Measurements from ENCODE around the gene DHX30. TPM values are rescaled to one million over a fixed set of nuclear protein-coding genes. Genes with fewer than 3 reads are reported as not detected.

Gene DHX30
- total and polyA plus RNA-seq, 2 experiments from 2014 or later, result 47.8 to 51.3 TPM

GRCh38 chr3:47874438-47874837 is 71.5 kb downstream of the DHX30 start:
- H4K20me1 ChIP-seq (ENCODE audit: insufficient read depth, poor library complexity, severe bottlenecking), result no peaks in the 10 kb centered on the region
- no peaks in the 10 kb centered on the region for H3K27me3 ChIP-seq
- no peaks in the 10 kb centered on the region for H3K9me2 ChIP-seq (replicated peaks; ENCODE audit: insufficient read depth)
- H3K36me3 ChIP-seq (replicated peaks; ENCODE audit: insufficient read depth, low read depth), result no peaks in the 10 kb centered on the region
- H3K9me3 ChIP-seq (ENCODE audit: low read depth), result no peaks in the 10 kb centered on the region
- no peak for TF ChIP-seq EZH2 (IDR thresholded peaks at IDR 0.05; ENCODE audit: borderline replicate concordance)
- TF ChIP-seq CTCF (IDR thresholded peaks at IDR 0.05; ENCODE audit: poor library complexity), result no peak
- no peak for TF ChIP-seq EZH2phosphoT487 (IDR thresholded peaks at IDR 0.05; ENCODE audit: low read depth, severe bottlenecking, unreplicated experiment)
- no peak overlapping the region for H2AFZ ChIP-seq
- peaks cover 7% of the 10 kb centered on the region for H3K4me1 ChIP-seq (ENCODE audit: insufficient read depth)
- H3K4me3 ChIP-seq, result no peak overlapping the region
- H3K4me2 ChIP-seq, result no peak overlapping the region
- H3K27ac ChIP-seq, result no peak overlapping the region
- no peaks in the 10 kb centered on the region for H3K79me2 ChIP-seq
- 96% methylated on average over 2 of the region's 2 CpGs for WGBS (ENCODE audit: low lambda C conversion rate, missing lambda C conversion rate)
- no peak for DNase-seq (ENCODE audit: low spot score)

GRCh38 chr3:47874913-47875312 is 72.0 kb downstream of the DHX30 start:
- H3K4me1 ChIP-seq (ENCODE audit: insufficient read depth), result peaks cover 7% of the 10 kb centered on the region
- no peak for DNase-seq (ENCODE audit: low spot score)
- no peak overlapping the region for H2AFZ ChIP-seq
- no peaks in the 10 kb centered on the region for H3K9me3 ChIP-seq (ENCODE audit: low read depth)
- TF ChIP-seq EZH2phosphoT487 (IDR thresholded peaks at IDR 0.05; ENCODE audit: low read depth, severe bottlenecking, unreplicated experiment), result no peak
- no peak overlapping the region for H3K4me2 ChIP-seq
- H3K27me3 ChIP-seq, result no peaks in the 10 kb centered on the region
- no peaks in the 10 kb centered on the region for H3K36me3 ChIP-seq (replicated peaks; ENCODE audit: insufficient read depth, low read depth)
- WGBS (ENCODE audit: low lambda C conversion rate, missing lambda C conversion rate), result 32% methylated on average over 1 of the region's 1 CpG
- H3K4me3 ChIP-seq, result no peak overlapping the region
- H4K20me1 ChIP-seq (ENCODE audit: insufficient read depth, poor library complexity, severe bottlenecking), result no peaks in the 10 kb centered on the region
- no peaks in the 10 kb centered on the region for H3K79me2 ChIP-seq
- no peak overlapping the region for H3K27ac ChIP-seq
- no peaks in the 10 kb centered on the region for H3K9me2 ChIP-seq (replicated peaks; ENCODE audit: insufficient read depth)

- 85% methylated on average over 3 of the region's 3 CpGs for WGBS (ENCODE audit: low lambda C conversion rate, missing lambda C conversion rate)
- no peaks in the 10 kb centered on the region for H4K20me1 ChIP-seq (ENCODE audit: insufficient read depth, poor library complexity, severe bottlenecking)
- TF ChIP-seq EZH2phosphoT487 (IDR thresholded peaks at IDR 0.05; ENCODE audit: low read depth, severe bottlenecking, unreplicated experiment), result no peak
- TF ChIP-seq EZH2 (IDR thresholded peaks at IDR 0.05; ENCODE audit: borderline replicate concordance), result no peak
- TF ChIP-seq CTCF (IDR thresholded peaks at IDR 0.05; ENCODE audit: poor library complexity), result no peak
- no peak overlapping the region for H3K27ac ChIP-seq
- DNase-seq (ENCODE audit: low spot score), result no peak
- H3K4me2 ChIP-seq, result no peak overlapping the region
- no peaks in the 10 kb centered on the region for H3K9me2 ChIP-seq (replicated peaks; ENCODE audit: insufficient read depth)
- H3K36me3 ChIP-seq (replicated peaks; ENCODE audit: insufficient read depth, low read depth), result no peaks in the 10 kb centered on the region
- H2AFZ ChIP-seq, result no peak overlapping the region
- no peaks in the 10 kb centered on the region for H3K9me3 ChIP-seq (ENCODE audit: low read depth)
- H3K4me3 ChIP-seq, result no peak overlapping the region
- no peaks in the 10 kb centered on the region for H3K27me3 ChIP-seq
- H3K4me1 ChIP-seq (ENCODE audit: insufficient read depth), result no peaks in the 10 kb centered on the region
- no peaks in the 10 kb centered on the region for H3K79me2 ChIP-seq
Measured at GRCh38 chr3:47877290-47877689, 74.4 kb downstream of the DHX30 start.

- no peaks in the 10 kb centered on the region for H3K79me2 ChIP-seq
- no peak overlapping the region for H3K4me3 ChIP-seq
- H3K9me3 ChIP-seq (ENCODE audit: low read depth), result no peaks in the 10 kb centered on the region
- H3K4me2 ChIP-seq, result no peak overlapping the region
- H3K9me2 ChIP-seq (replicated peaks; ENCODE audit: insufficient read depth), result no peaks in the 10 kb centered on the region
- H3K27ac ChIP-seq, result no peak overlapping the region
- no peak overlapping the region for H2AFZ ChIP-seq
- H3K27me3 ChIP-seq, result no peaks in the 10 kb centered on the region
- H4K20me1 ChIP-seq (ENCODE audit: insufficient read depth, poor library complexity, severe bottlenecking), result no peaks in the 10 kb centered on the region
- TF ChIP-seq EZH2 (IDR thresholded peaks at IDR 0.05; ENCODE audit: borderline replicate concordance) (no peak), CTCF (IDR thresholded peaks at IDR 0.05; ENCODE audit: poor library complexity) (no peak), EZH2phosphoT487 (IDR thresholded peaks at IDR 0.05; ENCODE audit: low read depth, severe bottlenecking, unreplicated experiment) (no peak)
- no peak for DNase-seq (ENCODE audit: low spot score)
- H3K36me3 ChIP-seq (replicated peaks; ENCODE audit: insufficient read depth, low read depth), result no peaks in the 10 kb centered on the region
- H3K4me1 ChIP-seq (ENCODE audit: insufficient read depth), result no peaks in the 10 kb centered on the region
Measured at GRCh38 chr3:47877719-47878118, 74.8 kb downstream of the DHX30 start.
